ENCODE measurements around the gene MRPL50.
A peak's percentile ranks its signal among the peaks of the same experiment; 100 is the strongest.

Gene MRPL50

DNA sequence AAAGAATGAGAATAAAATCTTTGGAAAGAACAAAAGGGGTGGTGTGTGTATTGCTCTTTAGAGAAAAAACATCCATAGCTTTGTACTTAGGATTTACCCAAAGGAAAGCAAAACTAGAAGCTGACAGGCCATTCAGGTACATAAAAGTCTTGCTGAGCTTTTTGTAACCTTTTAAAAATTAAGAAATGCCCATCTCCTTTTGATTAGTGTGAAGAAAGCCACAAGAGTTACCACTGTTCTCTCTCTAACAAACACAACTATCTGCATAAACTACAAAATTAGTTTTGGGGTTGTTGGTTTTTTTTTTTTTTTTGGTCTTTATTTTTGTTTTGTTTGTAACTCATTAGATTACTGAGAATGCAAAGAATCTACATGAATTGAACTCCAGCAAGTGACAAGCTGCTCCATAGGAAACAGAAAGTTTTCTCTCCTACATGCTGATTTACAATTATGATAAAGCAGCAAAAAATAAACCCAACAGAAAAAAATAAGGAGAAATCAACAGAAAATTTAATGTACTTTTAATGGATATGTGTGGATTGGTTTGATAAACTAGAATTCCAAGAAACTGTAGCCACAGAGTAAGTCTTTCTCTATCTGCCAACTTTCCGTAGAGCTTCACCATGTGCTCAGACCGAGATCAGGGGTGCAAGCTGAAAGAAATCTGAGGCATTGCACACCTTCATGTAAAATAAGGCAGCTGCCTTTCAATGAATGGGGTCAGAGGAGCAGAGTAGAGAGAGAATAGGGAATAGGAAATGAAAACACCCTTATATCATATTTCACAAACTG lies 25.9 kb downstream of the MRPL50 start:
- Histone ChIP-seq H3K79me2 (ENCODE audit: low read length) (no peaks in the 10 kb centered on the region), H3K9me2 (replicated peaks; ENCODE audit: insufficient read depth, low read length) (no peaks in the 10 kb centered on the region), H3K9me3 (replicated peaks; ENCODE audit: insufficient read depth, low read length) (no peaks in the 10 kb centered on the region), H3K27ac (ENCODE audit: low read length) (no peak overlapping the region), H2AFZ (ENCODE audit: low read length) (no peak overlapping the region), H3K4me1 (ENCODE audit: low read length) (no peaks in the 10 kb centered on the region), H4K20me1 (ENCODE audit: insufficient read depth, low read length) (no peaks in the 10 kb centered on the region), H3F3A (ENCODE audit: insufficient read depth, low read length) (no peaks in the 10 kb centered on the region), H3K4me2 (ENCODE audit: low read depth, low read length) (0 out of 2 replicates have a peak overlapping the region, but pooled peaks have one; percentile 8), H3K36me3 (replicated peaks; ENCODE audit: insufficient read depth, low read length) (no peaks in the 10 kb centered on the region), H3K4me3 (ENCODE audit: low read length) (no peak overlapping the region), H3K27me3 (replicated peaks; ENCODE audit: insufficient read depth, low read length) (no peaks in the 10 kb centered on the region), H3K9ac (ENCODE audit: low read length) (no peak overlapping the region)
- TF ChIP-seq EZH2phosphoT487 (IDR thresholded peaks at IDR 0.05; ENCODE audit: low read length) (no peak), CTCF (IDR thresholded peaks at IDR 0.05; ENCODE audit: low read length) (no peak), EZH2 (optimal IDR thresholded peaks at IDR 0.05; ENCODE audit: low read depth, low read length) (no peak)
- DNase-seq, result peak; percentile 7

- no peak for TF ChIP-seq CTCF (IDR thresholded peaks at IDR 0.05; ENCODE audit: low read length)
- no peak for TF ChIP-seq EZH2 (optimal IDR thresholded peaks at IDR 0.05; ENCODE audit: low read depth, low read length)
- TF ChIP-seq EZH2phosphoT487 (IDR thresholded peaks at IDR 0.05; ENCODE audit: low read length), result no peak
- no peak overlapping the region for H3K4me3 ChIP-seq (ENCODE audit: low read length)
- H3K27ac ChIP-seq (ENCODE audit: low read length), result no peak overlapping the region
- H3F3A ChIP-seq (ENCODE audit: insufficient read depth, low read length), result no peaks in the 10 kb centered on the region
- no peak overlapping the region for H3K9ac ChIP-seq (ENCODE audit: low read length)
- H3K79me2 ChIP-seq (ENCODE audit: low read length), result no peaks in the 10 kb centered on the region
- no peaks in the 10 kb centered on the region for H3K4me1 ChIP-seq (ENCODE audit: low read length)
- no peaks in the 10 kb centered on the region for H4K20me1 ChIP-seq (ENCODE audit: insufficient read depth, low read length)
- H3K36me3 ChIP-seq (replicated peaks; ENCODE audit: insufficient read depth, low read length), result no peaks in the 10 kb centered on the region
- no peaks in the 10 kb centered on the region for H3K9me3 ChIP-seq (replicated peaks; ENCODE audit: insufficient read depth, low read length)
- no peak overlapping the region for H3K4me2 ChIP-seq (ENCODE audit: low read depth, low read length)
- H3K9me2 ChIP-seq (replicated peaks; ENCODE audit: insufficient read depth, low read length), result no peaks in the 10 kb centered on the region
- no peak overlapping the region for H2AFZ ChIP-seq (ENCODE audit: low read length)
- DNase-seq, result no peak
- no peaks in the 10 kb centered on the region for H3K27me3 ChIP-seq (replicated peaks; ENCODE audit: insufficient read depth, low read length)
Observed at GRCh38 chr9:101371813-101372212, 26.6 kb downstream of the MRPL50 start.

DNA sequence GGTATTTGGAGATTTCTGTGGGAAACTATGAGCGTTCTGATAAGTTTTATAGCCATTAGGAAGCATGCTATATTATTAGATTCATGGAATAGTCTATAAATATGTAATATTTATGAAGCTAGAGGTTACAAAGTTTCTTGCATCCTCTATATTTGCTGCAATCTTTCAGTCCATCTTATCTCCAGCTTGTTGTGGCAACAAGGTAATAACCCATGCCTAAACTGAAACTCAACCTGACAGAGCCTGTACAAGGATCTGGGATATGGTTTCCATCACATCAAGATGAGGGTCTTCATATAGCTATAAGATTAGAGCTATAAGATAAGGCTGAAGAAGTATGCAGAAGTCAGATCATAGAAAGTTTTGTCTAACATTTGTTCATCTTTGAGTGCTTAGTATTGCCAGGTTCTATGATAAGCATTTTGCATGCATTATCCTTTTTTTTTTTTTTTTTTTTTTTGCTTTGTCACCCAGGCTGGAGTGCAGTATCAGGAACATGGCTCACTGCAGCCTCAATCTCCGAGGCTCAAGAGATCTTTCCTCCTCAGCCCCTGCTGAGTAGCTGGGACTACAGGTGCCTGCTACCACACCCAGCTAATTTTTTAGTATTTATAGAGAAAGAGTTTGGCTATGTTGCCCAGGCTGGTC lies 28.4 kb downstream of the MRPL50 start:
- Histone ChIP-seq H3K27me3 (replicated peaks; ENCODE audit: insufficient read depth, low read length) (no peaks in the 10 kb centered on the region), H3F3A (ENCODE audit: insufficient read depth, low read length) (no peaks in the 10 kb centered on the region), H3K4me1 (ENCODE audit: low read length) (no peaks in the 10 kb centered on the region), H3K4me2 (ENCODE audit: low read depth, low read length) (no peak overlapping the region), H3K27ac (ENCODE audit: low read length) (no peak overlapping the region), H3K9ac (ENCODE audit: low read length) (no peak overlapping the region), H3K4me3 (ENCODE audit: low read length) (no peak overlapping the region), H3K79me2 (ENCODE audit: low read length) (no peaks in the 10 kb centered on the region), H4K20me1 (ENCODE audit: insufficient read depth, low read length) (no peaks in the 10 kb centered on the region), H2AFZ (ENCODE audit: low read length) (no peak overlapping the region), H3K9me2 (replicated peaks; ENCODE audit: insufficient read depth, low read length) (no peaks in the 10 kb centered on the region), H3K9me3 (replicated peaks; ENCODE audit: insufficient read depth, low read length) (no peaks in the 10 kb centered on the region), H3K36me3 (replicated peaks; ENCODE audit: insufficient read depth, low read length) (no peaks in the 10 kb centered on the region)
- DNase-seq, result no peak
- no peak for TF ChIP-seq EZH2 (optimal IDR thresholded peaks at IDR 0.05; ENCODE audit: low read depth, low read length)
- no peak for TF ChIP-seq EZH2phosphoT487 (IDR thresholded peaks at IDR 0.05; ENCODE audit: low read length)
- no peak for TF ChIP-seq CTCF (IDR thresholded peaks at IDR 0.05; ENCODE audit: low read length)
